Psoas muscle (tissue), 8 donors: Measurements from ENCODE around the gene ACOT13. TPM values are rescaled to one million over a fixed set of nuclear protein-coding genes. Genes with fewer than 3 reads are reported as not detected.

ENCODE experiments used
- ATAC-seq, 4 donors: fragments of 200-7000 bp; cut with Tn5 transposase; one replicate each; pipeline ENCODE4 v1.9.1; 2020; ENCODE audit warnings: moderate library complexity in 3 of 4, mild to moderate bottlenecking in 2 of 4
- DNase-seq, 2 donors: peaks; one replicate each; pipeline ENCODE4 v3.0.0-alpha.2; 2020
- H3K27ac ChIP-seq: fragments of 200-600 bp; one replicate; pipeline ENCODE4 v1.8.0; 2022
- H3K27me3 ChIP-seq, 3 donors: fragments of 200-600 bp in 1 of 3; one replicate each; pipeline versions ENCODE4 v1.6.1 to v1.8.0; 2013 to 2022; ENCODE audit warnings: low read length in 2 of 3, mild to moderate bottlenecking in 2 of 3, moderate library complexity in 1 of 3; ENCODE audit not compliant: insufficient read depth in 3 of 3
- H3K36me3 ChIP-seq, 2 donors: fragments of 200-600 bp in 1 of 2; one replicate each; pipeline versions ENCODE4 v1.6.1 to v1.8.0; 2013 to 2022; ENCODE audit warnings: low read depth in 1 of 2, mild to moderate bottlenecking in 1 of 2, moderate library complexity in 1 of 2; ENCODE audit not compliant: insufficient read depth in 1 of 2
- H3K4me1 ChIP-seq: fragments of 200-600 bp; one replicate; pipeline ENCODE4 v1.8.0; 2022
- H3K4me3 ChIP-seq: fragments of 200-600 bp; one replicate; pipeline ENCODE4 v1.8.0; 2022; ENCODE audit warnings: mild to moderate bottlenecking
- H3K9me3 ChIP-seq: fragments of 200-600 bp; one replicate; pipeline ENCODE4 v1.8.0; 2022
- WGBS, 3 donors: extraction: QIAGEN DNeasy Blood & Tissue Kit; methylation state at CpG; one replicate each; pipeline versions ENCODE4 v1.1.6 to v1.1.7; 2013; 5-methylcytosine and 5-hydroxymethylcytosine counted together
- intact Hi-C, 2 donors: fragments of 100-400 bp; cut with DNase I; formaldehyde crosslinking; loops; one replicate each; pipeline versions ENCODE4 v1.11.0 to v1.14.2; 2022
- polyA plus RNA-seq, 3 donors: library from polyadenylated mRNA; stranded (reverse); fragments of 200-250 nt; gene quantifications; one replicate each; pipeline ENCODE4 v1.2.3, GENCODE V29; 2013
- total RNA-seq, 4 donors: library from RNA; stranded (reverse); fragmentation: NEBNext Ultra II Directional in 2 of 4; extraction: Animal tissue kit (Norgen Biotek cat#: 25700) in 2 of 4; gene quantifications; one replicate each; pipeline versions ENCODE4 v1.2.1 to v1.2.4, GENCODE V29; 2021 to 2023
- TF ChIP-seq, protein P1 (sequence below): fragments of 200-600 bp; IDR thresholded peaks from one replicate; pipeline ENCODE4 v1.8.0; 2022; ENCODE audit warnings: antibody characterized with exemption
- donor health status: healthy with polysubstance abuse.
- donor health status: DM: no; HTN: no; CAD: no; lungs with moderate emphysema.
- donor health status: Bipolar disorder and iron deficiency.
- donor health status: healthy.
- donor health status: DM: yes; HTN: yes; CAD: no.
- donor health status: DM: no; HTN: no; CAD: no.
- donor health status: DM: no; HTN: no; CAD: no.
- donor health status: DM: yes; HTN: yes; CAD: no.

The ACOT13 gene
- total and polyA plus RNA-seq, 7 donors, result 25.2 to 50.7 (median 37.4) TPM

DNA sequence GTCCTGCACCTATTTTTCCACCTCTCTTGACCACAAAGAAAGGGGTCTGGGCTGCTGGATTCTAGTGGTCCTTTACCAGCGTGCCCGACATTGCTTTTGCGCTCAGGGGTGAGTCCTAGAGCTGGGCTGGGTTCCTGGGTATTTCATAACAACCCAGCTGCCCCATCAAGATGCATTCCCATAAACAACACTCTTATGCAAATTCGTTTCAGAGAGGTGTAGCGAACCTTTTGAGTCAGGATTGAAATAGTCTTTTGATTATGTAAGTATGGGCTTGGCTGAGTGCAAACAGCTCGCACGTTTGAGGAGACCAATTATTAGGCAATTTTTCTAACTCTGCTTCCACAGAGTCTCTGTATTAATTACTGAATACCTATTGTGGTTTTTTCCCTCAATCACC is 13.7 kb downstream of the ACOT13 start:
- H3K9me3 ChIP-seq, result no peaks in the 10 kb centered on the region
- TF ChIP-seq, protein P1, sequence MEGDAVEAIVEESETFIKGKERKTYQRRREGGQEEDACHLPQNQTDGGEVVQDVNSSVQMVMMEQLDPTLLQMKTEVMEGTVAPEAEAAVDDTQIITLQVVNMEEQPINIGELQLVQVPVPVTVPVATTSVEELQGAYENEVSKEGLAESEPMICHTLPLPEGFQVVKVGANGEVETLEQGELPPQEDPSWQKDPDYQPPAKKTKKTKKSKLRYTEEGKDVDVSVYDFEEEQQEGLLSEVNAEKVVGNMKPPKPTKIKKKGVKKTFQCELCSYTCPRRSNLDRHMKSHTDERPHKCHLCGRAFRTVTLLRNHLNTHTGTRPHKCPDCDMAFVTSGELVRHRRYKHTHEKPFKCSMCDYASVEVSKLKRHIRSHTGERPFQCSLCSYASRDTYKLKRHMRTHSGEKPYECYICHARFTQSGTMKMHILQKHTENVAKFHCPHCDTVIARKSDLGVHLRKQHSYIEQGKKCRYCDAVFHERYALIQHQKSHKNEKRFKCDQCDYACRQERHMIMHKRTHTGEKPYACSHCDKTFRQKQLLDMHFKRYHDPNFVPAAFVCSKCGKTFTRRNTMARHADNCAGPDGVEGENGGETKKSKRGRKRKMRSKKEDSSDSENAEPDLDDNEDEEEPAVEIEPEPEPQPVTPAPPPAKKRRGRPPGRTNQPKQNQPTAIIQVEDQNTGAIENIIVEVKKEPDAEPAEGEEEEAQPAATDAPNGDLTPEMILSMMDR, result no peak
- no peaks in the 10 kb centered on the region for H3K27me3 ChIP-seq
- intact Hi-C loops, result no loop called here
- DNase-seq (no peak), ATAC-seq (no peak)
- H3K27ac ChIP-seq, result no peak overlapping the region
- WGBS, 3 donors, result 91 to 95% (median 93%) methylated on average over 7 of the region's 7 CpGs
- no peaks in the 10 kb centered on the region for H3K4me1 ChIP-seq
- peaks cover 0 to 4% of the 10 kb centered on the region in 2 donors for H3K36me3 ChIP-seq
- H3K4me3 ChIP-seq, result no peak overlapping the region

- Histone ChIP-seq H3K4me1 (no peaks in the 10 kb centered on the region), H3K4me3 (no peak overlapping the region), H3K9me3 (no peaks in the 10 kb centered on the region), H3K36me3 (peaks cover 0 to 10% of the 10 kb centered on the region in 2 donors), H3K27ac (no peak overlapping the region), H3K27me3 (no peaks in the 10 kb centered on the region)
- DNase-seq (no peak), ATAC-seq (no peak)
- TF ChIP-seq, protein P1, result no peak
- intact Hi-C loops, result no loop called here
- WGBS, 3 donors, result 71 to 72% (median 71%) methylated on average over 12 of the region's 12 CpGs
Measured at GRCh38 chr6:24683297-24684296, 16.7 kb downstream of the ACOT13 start.

GRCh38 chr6:24686408-24686807 is 19.5 kb downstream of the ACOT13 start:
- TF ChIP-seq, protein P1, result no peak
- no peaks in the 10 kb centered on the region for H3K9me3 ChIP-seq
- H3K4me3 ChIP-seq, result no peak overlapping the region
- H3K36me3 ChIP-seq, result peaks cover 0 to 10% of the 10 kb centered on the region in 2 donors
- no peaks in the 10 kb centered on the region for H3K27me3 ChIP-seq
- H3K27ac ChIP-seq, result no peak overlapping the region
- ATAC-seq, result no peak
- WGBS, 3 donors, result 92 to 100% (median 95%) methylated on average over 1 of the region's 1 CpG
- DNase-seq, result no peak
- intact Hi-C loops, result no loop called here
- H3K4me1 ChIP-seq, result no peaks in the 10 kb centered on the region

DNA sequence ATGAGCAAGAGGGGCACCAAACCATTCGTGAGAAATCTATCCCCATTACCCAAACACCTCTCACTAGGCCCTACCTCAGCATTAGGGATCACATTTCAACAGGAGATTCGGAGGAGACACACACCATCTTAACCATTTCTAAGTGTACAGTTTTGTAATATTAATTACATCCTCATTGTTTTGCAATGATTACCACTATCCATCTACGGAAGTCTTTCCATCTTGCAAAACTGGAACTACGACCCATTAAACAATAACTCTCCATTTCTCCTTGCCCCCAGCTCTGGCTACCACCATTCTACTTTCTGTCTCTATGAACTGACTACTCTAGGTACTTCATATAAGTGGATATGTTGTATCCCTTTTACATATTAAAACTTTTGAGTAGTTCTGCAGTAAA is 20.1 kb downstream of the ACOT13 start:
- ATAC-seq (no peak), DNase-seq (no peak)
- no peak overlapping the region for H3K27ac ChIP-seq
- H3K4me3 ChIP-seq, result no peak overlapping the region
- H3K4me1 ChIP-seq, result no peaks in the 10 kb centered on the region
- H3K9me3 ChIP-seq, result no peaks in the 10 kb centered on the region
- H3K36me3 ChIP-seq, result peaks cover 0 to 10% of the 10 kb centered on the region in 2 donors
- TF ChIP-seq, protein P1, result no peak
- H3K27me3 ChIP-seq, result no peaks in the 10 kb centered on the region
- 91 to 96% (median 94%) methylated on average over 4 of the region's 4 CpGs for WGBS, 3 donors
- intact Hi-C loops, result no loop called here
